Measurements from ENCODE around the gene VPS51. TPM values are rescaled to one million over a fixed set of nuclear protein-coding genes. Genes with fewer than 3 reads are reported as not detected.

Gene VPS51
- total and polyA plus RNA-seq, 9 of the 15 experiments (the other 6 are each of a cell fraction or from before 2014, with no cell fraction given), result 1.8 to 143 (median 46.8) TPM

- TF ChIP-seq, protein P1, sequence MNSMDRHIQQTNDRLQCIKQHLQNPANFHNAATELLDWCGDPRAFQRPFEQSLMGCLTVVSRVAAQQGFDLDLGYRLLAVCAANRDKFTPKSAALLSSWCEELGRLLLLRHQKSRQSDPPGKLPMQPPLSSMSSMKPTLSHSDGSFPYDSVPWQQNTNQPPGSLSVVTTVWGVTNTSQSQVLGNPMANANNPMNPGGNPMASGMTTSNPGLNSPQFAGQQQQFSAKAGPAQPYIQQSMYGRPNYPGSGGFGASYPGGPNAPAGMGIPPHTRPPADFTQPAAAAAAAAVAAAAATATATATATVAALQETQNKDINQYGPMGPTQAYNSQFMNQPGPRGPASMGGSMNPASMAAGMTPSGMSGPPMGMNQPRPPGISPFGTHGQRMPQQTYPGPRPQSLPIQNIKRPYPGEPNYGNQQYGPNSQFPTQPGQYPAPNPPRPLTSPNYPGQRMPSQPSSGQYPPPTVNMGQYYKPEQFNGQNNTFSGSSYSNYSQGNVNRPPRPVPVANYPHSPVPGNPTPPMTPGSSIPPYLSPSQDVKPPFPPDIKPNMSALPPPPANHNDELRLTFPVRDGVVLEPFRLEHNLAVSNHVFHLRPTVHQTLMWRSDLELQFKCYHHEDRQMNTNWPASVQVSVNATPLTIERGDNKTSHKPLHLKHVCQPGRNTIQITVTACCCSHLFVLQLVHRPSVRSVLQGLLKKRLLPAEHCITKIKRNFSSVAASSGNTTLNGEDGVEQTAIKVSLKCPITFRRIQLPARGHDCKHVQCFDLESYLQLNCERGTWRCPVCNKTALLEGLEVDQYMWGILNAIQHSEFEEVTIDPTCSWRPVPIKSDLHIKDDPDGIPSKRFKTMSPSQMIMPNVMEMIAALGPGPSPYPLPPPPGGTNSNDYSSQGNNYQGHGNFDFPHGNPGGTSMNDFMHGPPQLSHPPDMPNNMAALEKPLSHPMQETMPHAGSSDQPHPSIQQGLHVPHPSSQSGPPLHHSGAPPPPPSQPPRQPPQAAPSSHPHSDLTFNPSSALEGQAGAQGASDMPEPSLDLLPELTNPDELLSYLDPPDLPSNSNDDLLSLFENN (IDR thresholded peaks at IDR 0.05; ENCODE audit: low read depth in 2 of 2, low read length in 2 of 2), result no peak
These were observed 6.4 kb downstream of the VPS51 start (continued) for GRCh38 chr11:65102142-65103095.

GRCh38 chr11:65103476-65103875, 7.5 kb downstream of the VPS51 start:
- no TSS peak for BruUV-seq (replicated peaks)
- POLR2A ChIA-PET, result interaction anchor here (0.6 to 1.1 kb wide), 4 partner anchors 8 to 122 kb away, joined by 3 read pairs; partner anchors contain the start of gene VPS51

More at GRCh38 chr11:65103476-65103875, 7.5 kb downstream of the VPS51 start:
- Histone ChIP-seq H3K27ac (ENCODE audit: extremely low read depth, low read depth, low read length) (no peak overlapping the region), H3K9me1 (ENCODE audit: control insufficient read depth, insufficient read depth, low read length) (no peaks in the 10 kb centered on the region), H3K4me3 (no peak overlapping the region), H3K4me1 (replicated peaks in 1 of 2; ENCODE audit: control insufficient read depth in 2 of 2, insufficient read depth in 2 of 2, low read length in 2 of 2) (peaks cover under 1 to 3% of the 10 kb centered on the region in 2 experiments; a peak in 3 of 5 replicates), H4K20me1 (replicated peaks; ENCODE audit: control insufficient read depth, insufficient read depth, low read length) (no peaks in the 10 kb centered on the region), H3K36me3 (ENCODE audit: control insufficient read depth, insufficient read depth, low read length) (peaks cover 25% of the 10 kb centered on the region; the same call in 2 of the 3 replicates), H3K4me2 (ENCODE audit: insufficient read depth, low read length) (no peak overlapping the region), H3K79me2 (ENCODE audit: control insufficient read depth, insufficient read depth, low read length) (peaks cover 7% of the 10 kb centered on the region; the same call in 1 of the 3 replicates), H3K9ac (ENCODE audit: insufficient read depth in 1 of 2, low read depth in 2 of 2, low read length in 2 of 2) (no peak overlapping the region), H3K9me3 (replicated peaks; ENCODE audit: control insufficient read depth, insufficient read depth, low read depth, low read length) (no peaks in the 10 kb centered on the region), H2AFZ (ENCODE audit: low read depth, low read length) (no peak overlapping the region), H3K27me3 (ENCODE audit: control insufficient read depth in 2 of 2, insufficient read depth in 2 of 2, low read length in 2 of 2) (no peaks in the 10 kb centered on the region)
- TF ChIP-seq RAD21 (CRISPR knock-in tag; conservative IDR thresholded peaks at IDR 0.05 in 1 of 2, IDR thresholded peaks at IDR 0.05 in 1 of 2), result no peak
- no peak for TF ChIP-seq DDX20 (tag; IDR thresholded peaks at IDR 0.05; ENCODE audit: low read depth)
- TF ChIP-seq PPARD (CRISPR knock-in tag; IDR thresholded peaks at IDR 0.05), result no peak
- no peak for TF ChIP-seq ZNF584 (CRISPR knock-in tag; IDR thresholded peaks at IDR 0.05; ENCODE audit: low read depth)
- in situ Hi-C loops (cut with MboI) (no loop called here), intact Hi-C loops (cut with micrococcal nuclease) (no loop called here)
- CTCF ChIA-PET (ENCODE audit: low intra/inter-chr PET ratio), result no interaction called here
- ATAC-seq (no peak), DNase-seq (ENCODE audit: extremely low read depth in 1 of 4, low spot score in 3 of 4) (no peak), FAIRE-seq (no peak)

All from K562 (cell line).